Suppressor macrophage (primary cell): ENCODE measurements around the gene BLACAT1.

Source experiments
- DNase-seq, 4 experiments: peaks; one replicate each; pipeline ENCODE4 v3.0.0-alpha.2; 2020 to 2022

BLACAT1 gene

GRCh38 chr1:205453466-205453865 lies 2.4 kb downstream of the BLACAT1 start:
- no peak for DNase-seq

GRCh38 chr1:205452933-205453332 lies 2.9 kb downstream of the BLACAT1 start:
- DNase-seq = no peak

- no peak for DNase-seq
Measured at GRCh38 chr1:205452364-205452763, 3.5 kb downstream of the BLACAT1 start.

- no peak for DNase-seq
Measured at GRCh38 chr1:205451759-205452164, 4.1 kb downstream of the BLACAT1 start.

- no peak for DNase-seq
Measured at GRCh38 chr1:205451202-205451601, 4.6 kb downstream of the BLACAT1 start.

- DNase-seq = no peak
Measured at GRCh38 chr1:205450448-205450847, 5.4 kb downstream of the BLACAT1 start.

GRCh38 chr1:205449750-205450443 lies 5.9 kb downstream of the BLACAT1 start:
- no peak for DNase-seq

- DNase-seq = no peak
Measured at GRCh38 chr1:205449254-205449749, 6.5 kb downstream of the BLACAT1 start.

- DNase-seq = no peak
Measured at GRCh38 chr1:205448540-205449253, 7.1 kb downstream of the BLACAT1 start.

- peak in 2 of 4 experiments; percentile 19 to 21 for DNase-seq
Measured at GRCh38 chr1:205447457-205448341, 8.1 kb downstream of the BLACAT1 start.

GRCh38 chr1:205446828-205447227 lies 9.0 kb downstream of the BLACAT1 start:
- DNase-seq = no peak

- no peak for DNase-seq
Measured at GRCh38 chr1:205445646-205445935, 10.3 kb downstream of the BLACAT1 start.

GRCh38 chr1:205444931-205445645 lies 10.8 kb downstream of the BLACAT1 start:
- no peak for DNase-seq

GRCh38 chr1:205444300-205444930 lies 11.4 kb downstream of the BLACAT1 start:
- DNase-seq = no peak

- DNase-seq = no peak
Measured at GRCh38 chr1:205443585-205444299, 12.1 kb downstream of the BLACAT1 start.

- DNase-seq = no peak
Measured at GRCh38 chr1:205442051-205442725, 13.7 kb downstream of the BLACAT1 start.

- no peak for DNase-seq
Measured at GRCh38 chr1:205441716-205442050, 14.2 kb downstream of the BLACAT1 start.

GRCh38 chr1:205441318-205441633 lies 14.6 kb downstream of the BLACAT1 start:
- DNase-seq = no peak

GRCh38 chr1:205440476-205441317 lies 15.1 kb downstream of the BLACAT1 start:
- DNase-seq = peak; percentile 46 to 74 (median 70)

GRCh38 chr1:205440121-205440475 lies 15.7 kb downstream of the BLACAT1 start:
- no peak for DNase-seq
